NCI-H1105 (cell line): ENCODE results near the gene NCR3LG1.

Experiments used
- DNase-seq: peaks from one replicate; lab custom pipeline; 2025; lab: John Stamatoyannopoulos, UW

The NCR3LG1 gene

GRCh38 chr11:17369684-17370243 is 18.2 kb downstream of the NCR3LG1 start:
- DNase-seq, result no peak

- no peak for DNase-seq
Measured at GRCh38 chr11:17371614-17372013, 20.0 kb downstream of the NCR3LG1 start.

GRCh38 chr11:17375547-17375946 is 23.9 kb downstream of the NCR3LG1 start:
- DNase-seq, result no peak

GRCh38 chr11:17376493-17376892 is 24.9 kb downstream of the NCR3LG1 start:
- DNase-seq, result no peak

GRCh38 chr11:17378655-17379054 is 27.1 kb downstream of the NCR3LG1 start:
- no peak for DNase-seq

- no peak for DNase-seq
Measured at GRCh38 chr11:17379383-17380180, 28.0 kb downstream of the NCR3LG1 start.

GRCh38 chr11:17381156-17381555 is 29.6 kb downstream of the NCR3LG1 start:
- no peak for DNase-seq

GRCh38 chr11:17382046-17382728 is 30.6 kb downstream of the NCR3LG1 start:
- no peak for DNase-seq

GRCh38 chr11:17383461-17383860 is 31.9 kb downstream of the NCR3LG1 start:
- DNase-seq, result no peak

GRCh38 chr11:17384002-17384511 is 32.5 kb downstream of the NCR3LG1 start:
- peak; percentile 75 for DNase-seq

GRCh38 chr11:17385492-17385891 is 33.9 kb downstream of the NCR3LG1 start:
- no peak for DNase-seq

- no peak for DNase-seq
Measured at GRCh38 chr11:17385926-17386325, 34.3 kb downstream of the NCR3LG1 start.

GRCh38 chr11:17386331-17387084 is 34.9 kb downstream of the NCR3LG1 start:
- DNase-seq, result no peak

GRCh38 chr11:17387254-17387653 is 35.7 kb downstream of the NCR3LG1 start:
- DNase-seq, result no peak

- no peak for DNase-seq
Measured at GRCh38 chr11:17387811-17388210, 36.2 kb downstream of the NCR3LG1 start.

- peak; percentile 68 for DNase-seq
Measured at GRCh38 chr11:17388609-17389210, 37.1 kb downstream of the NCR3LG1 start, which contains the start of gene KCNJ11. TSS of gene KCNJ11 (minus strand) at chr11:17388659. CDS start at chr11:17388091, 568 bp downstream.

GRCh38 chr11:17389211-17389956 is 37.8 kb downstream of the NCR3LG1 start:
- DNase-seq, result peak; percentile 91

- no peak for DNase-seq
Measured at GRCh38 chr11:17389957-17390649, 38.5 kb downstream of the NCR3LG1 start.

- peak; percentile 84 for DNase-seq
Measured at GRCh38 chr11:17391493-17392355, 40.1 kb downstream of the NCR3LG1 start.
